HepG2 (cell line): ENCODE results near the gene MUC4. TPM values are rescaled to one million over a fixed set of nuclear protein-coding genes. Genes with fewer than 3 reads are reported as not detected.
A peak's percentile ranks its signal among the peaks of the same experiment; 100 is the strongest.

Experiments used
- ATAC-seq: fragments of 200-7000 bp; cut with Tn5 transposase; 3 replicates; pipeline ENCODE4 v1.9.1; 2020; ENCODE audit warnings: mild to moderate bottlenecking, moderate library complexity
- BruUV-seq: library from RNA; stranded (reverse); fragments of 400-500 nt; replicated peaks from 2 replicates; lab custom pipeline; 2021; lab: Mats Ljungman, UMichigan
- CTCF ChIA-PET: fragments of 300-600 bp; formaldehyde crosslinking; extraction: SDS; loops from one replicate; lab custom pipeline; 2021; ENCODE audit warnings: low total read pairs, inconsistent platforms, low intra/inter-chr PET ratio; lab: Yijun Ruan, JAX
- POLR2A ChIA-PET: fragments of 350-600 bp; sonication (Branson Sonifier 250); formaldehyde crosslinking; loops from one replicate; lab custom pipeline; 2020; ENCODE audit warnings: antibody characterized with exemption, inconsistent platforms; lab: Yijun Ruan, JAX
- DNase-seq: peaks from one replicate; pipeline ENCODE4 v3.0.0-alpha.2; 2015; ENCODE audit warnings: low spot score
- FAIRE-seq: peaks from 3 replicates; lab custom pipeline; 2011; peaks lifted over from hg19 to GRCh38; lab: Jason Lieb, UNC
- H2AFZ ChIP-seq: one replicate; pipeline ENCODE4 v1.6.1; 2011; ENCODE audit warnings: low read length, inconsistent platforms
- H3K27ac ChIP-seq: fragments of 300-600 bp; 3 replicates; pipeline ENCODE4 v1.8.0; 2011; ENCODE audit warnings: mixed run types, mild to moderate bottlenecking, mixed read lengths, low read length, inconsistent platforms; ENCODE audit not compliant: insufficient read depth; ENCODE audit errors: extremely low read length
- H3K27me3 ChIP-seq, 2 experiments: fragments of 200-600 bp in 1 of 2; 2 replicates in 1 of 2; 3 replicates in 1 of 2; pipeline versions ENCODE4 v1.6.0 to v1.8.0; 2011; ENCODE audit warnings: low read length in 2 of 2, mild to moderate bottlenecking in 2 of 2, moderate library complexity in 2 of 2, inconsistent platforms in 1 of 2; ENCODE audit not compliant: insufficient read depth in 2 of 2, control insufficient read depth in 1 of 2
- H3K36me3 ChIP-seq, 2 experiments: fragments of 200-600 bp in 1 of 2; replicated peaks in 1 of 2; 2 replicates in 1 of 2; 3 replicates in 1 of 2; pipeline versions ENCODE4 v1.5.1 to v1.8.0; 2011; ENCODE audit warnings: low read length in 2 of 2, inconsistent platforms in 1 of 2; ENCODE audit not compliant: insufficient read depth in 2 of 2, control insufficient read depth in 1 of 2
- H3K4me1 ChIP-seq: 2 replicates; pipeline ENCODE4 v1.5.1; 2012; ENCODE audit warnings: low read length, inconsistent platforms; ENCODE audit not compliant: insufficient read depth
- H3K4me2 ChIP-seq: 2 replicates; pipeline ENCODE4 v1.6.0; 2011; ENCODE audit warnings: low read depth, low read length, inconsistent platforms
- H3K4me3 ChIP-seq, 3 experiments: fragments of 200-600 bp in 1 of 3; sonication (generic), shearing (Covaris generic) in 1 of 3; replicated peaks in 1 of 3; 2 replicates each; pipeline ENCODE4 v1.5.1; 2011 to 2016; ENCODE audit warnings: low read length in 3 of 3, inconsistent platforms in 2 of 3, low read depth in 2 of 3, mild to moderate bottlenecking in 2 of 3, control low read depth in 1 of 3, mixed read lengths in 1 of 3; ENCODE audit not compliant: insufficient read depth in 1 of 3
- H3K79me2 ChIP-seq: one replicate; pipeline ENCODE4 v1.6.1; 2011; ENCODE audit warnings: low read length, inconsistent platforms; ENCODE audit not compliant: insufficient read depth
- H3K9ac ChIP-seq: 2 replicates; pipeline ENCODE4 v1.6.0; 2011; ENCODE audit warnings: mild to moderate bottlenecking, low read depth, low read length, inconsistent platforms; ENCODE audit not compliant: insufficient read depth
- H3K9me3 ChIP-seq: 2 replicates; pipeline ENCODE4 v1.5.1; 2012; ENCODE audit warnings: mild to moderate bottlenecking, low read length
- H4K20me1 ChIP-seq: 2 replicates; pipeline ENCODE4 v1.6.0; 2011; ENCODE audit warnings: inconsistent platforms, mild to moderate bottlenecking, low read length, moderate library complexity; ENCODE audit not compliant: insufficient read depth
- ARID3A ChIP-seq: IDR thresholded peaks from 2 replicates; pipeline ENCODE4 v1.6.1; 2012; ENCODE audit warnings: low read depth, low read length, improper control_type of control experiment
- CC2D1A ChIP-seq: sonication (generic); formaldehyde crosslinking; IDR thresholded peaks from 2 replicates; pipeline ENCODE4 v1.8.1; 2023; ENCODE audit warnings: mild to moderate bottlenecking, missing genetic modification reagents
- CEBPG ChIP-seq: IDR thresholded peaks from 2 replicates; pipeline ENCODE4 v1.6.1; 2016
- FOSL2 ChIP-seq: sonication (generic); formaldehyde crosslinking; IDR thresholded peaks from 2 replicates; pipeline ENCODE4 v1.4.0; 2020; ENCODE audit warnings: missing genetic modification reagents
- HDAC2 ChIP-seq: sonication (generic); formaldehyde crosslinking; IDR thresholded peaks from 2 replicates; pipeline ENCODE4 v1.4.0; 2020; ENCODE audit warnings: missing genetic modification reagents
- HNRNPK ChIP-seq: fragments of 200-400 bp; formaldehyde crosslinking; IDR thresholded peaks from 2 replicates; pipeline ENCODE4 v1.6.1; 2018; ENCODE audit warnings: low read length, low read depth, moderate library complexity, mild to moderate bottlenecking; ENCODE audit not compliant: poor library complexity, severe bottlenecking
- KDM3A ChIP-seq: IDR thresholded peaks from 2 replicates; pipeline ENCODE4 v1.6.1; 2018; ENCODE audit warnings: low read depth, missing compliant biosample characterization
- MYC ChIP-seq: sonication (generic); formaldehyde crosslinking; IDR thresholded peaks from 2 replicates; pipeline ENCODE4 v1.9.0; 2021; ENCODE audit warnings: missing genetic modification reagents, borderline replicate concordance
- PBX3 ChIP-seq: sonication (generic); formaldehyde crosslinking; IDR thresholded peaks from 2 replicates; pipeline ENCODE4 v1.8.1; 2023; ENCODE audit warnings: missing genetic modification reagents, inconsistent platforms, borderline replicate concordance
- RAD21 ChIP-seq: fragments of 450-650 bp; formaldehyde crosslinking; IDR thresholded peaks from 2 replicates; pipeline ENCODE4 v1.5.0; 2020; ENCODE audit warnings: mild to moderate bottlenecking
- SAP130 ChIP-seq: IDR thresholded peaks from 2 replicates; pipeline ENCODE4 v1.6.1; 2016; ENCODE audit warnings: low read depth
- SMAD3 ChIP-seq: sonication (generic); formaldehyde crosslinking; IDR thresholded peaks from 2 replicates; pipeline ENCODE4 v1.4.0; 2020; ENCODE audit warnings: missing genetic modification reagents
- SMC3 ChIP-seq: IDR thresholded peaks from 2 replicates; pipeline ENCODE4 v1.6.1; 2011; ENCODE audit warnings: low read length, improper control_type of control experiment
- STAG1 ChIP-seq: sonication (generic); formaldehyde crosslinking; IDR thresholded peaks from 2 replicates; pipeline ENCODE4 v1.4.0; 2020; ENCODE audit warnings: missing genetic modification reagents
- STAT5B ChIP-seq: sonication (generic); formaldehyde crosslinking; IDR thresholded peaks from 2 replicates; pipeline ENCODE4 v1.4.0; 2020; ENCODE audit warnings: missing genetic modification reagents
- TARDBP ChIP-seq: sonication (generic); formaldehyde crosslinking; IDR thresholded peaks from 2 replicates; pipeline ENCODE4 v1.8.0; 2022; ENCODE audit warnings: mild to moderate bottlenecking, missing genetic modification reagents
- XRCC5 ChIP-seq: fragments of 200-400 bp; formaldehyde crosslinking; optimal IDR thresholded peaks from 2 replicates; pipeline ENCODE3; 2017; ENCODE audit warnings: mild to moderate bottlenecking, low read length
- ZBTB7A ChIP-seq: sonication (generic); formaldehyde crosslinking; IDR thresholded peaks from 2 replicates; pipeline ENCODE4 v1.8.0; 2022; ENCODE audit warnings: mild to moderate bottlenecking, missing genetic modification reagents
- ZFP36 ChIP-seq: fragments of 150-350 bp; IDR thresholded peaks from 2 replicates; pipeline ENCODE4 v1.6.1; 2018; ENCODE audit warnings: borderline replicate concordance, low read length, low read depth; ENCODE audit not compliant: partially characterized antibody
- ZNF24 ChIP-seq: fragments of 450-650 bp; IDR thresholded peaks from 2 replicates; pipeline ENCODE4 v1.6.1; 2017; ENCODE audit warnings: antibody characterized with exemption, mild to moderate bottlenecking
- ZNF619 ChIP-seq: sonication (generic); formaldehyde crosslinking; IDR thresholded peaks from 2 replicates; pipeline ENCODE4 v1.4.0; 2020; ENCODE audit warnings: mild to moderate bottlenecking, missing genetic modification reagents
- ZNF891 ChIP-seq: sonication (generic); formaldehyde crosslinking; IDR thresholded peaks from 2 replicates; pipeline ENCODE4 v1.5.0; 2020; ENCODE audit warnings: mild to moderate bottlenecking, missing genetic modification reagents
- whole genome bisulfite sequencing: methylation state at CpG from one replicate; pipeline ENCODE4 v1.1.6; 2017; ENCODE audit warnings: low lambda C conversion rate; 5-methylcytosine and 5-hydroxymethylcytosine counted together
- in situ Hi-C: cut with HindIII; loops from 2 replicates; pipeline ENCODE4 v1.10.0; 2017; ENCODE audit warnings: low pct_unique_long_range_greater_than_20kb; ENCODE audit not compliant: extremely low pct_ligation_motif_present
- intact Hi-C: fragments of 100-400 bp; cut with micrococcal nuclease; formaldehyde crosslinking; loops from one replicate; pipeline ENCODE4 v1.10.0; 2022; ENCODE audit not compliant: unreplicated experiment
- polyA plus RNA-seq, 8 experiments: library from polyadenylated mRNA; depleted of rRNA in 3 of 8; stranded (reverse) in 7 of 8; unstranded in 1 of 8; fragments of >200 nt; fragmentation: Illumina TruSeq in 4 of 8; extraction: Trizol in 4 of 8; gene quantifications; 2 replicates each; pipeline versions ENCODE4 v1.2.1 to v1.2.3, GENCODE V29; 2011 to 2016; ENCODE audit warnings: low read depth in 4 of 8, missing spikeins in 1 of 8, mixed read lengths in 1 of 8; ENCODE audit not compliant: insufficient read depth in 1 of 8
- total RNA-seq, 5 experiments: library from RNA; depleted of rRNA; stranded (reverse); fragments of >200 nt; fragmentation: Illumina TruSeq; extraction: Trizol; gene quantifications; 2 replicates each; pipeline ENCODE4 v1.2.3, GENCODE V29; 2016; ENCODE audit warnings: low read depth in 1 of 5

MUC4 gene
- total and polyA plus RNA-seq, 2 of the 13 experiments (the other 11 are each of a cell fraction or from before 2014, with no cell fraction given) = not detected

DNA sequence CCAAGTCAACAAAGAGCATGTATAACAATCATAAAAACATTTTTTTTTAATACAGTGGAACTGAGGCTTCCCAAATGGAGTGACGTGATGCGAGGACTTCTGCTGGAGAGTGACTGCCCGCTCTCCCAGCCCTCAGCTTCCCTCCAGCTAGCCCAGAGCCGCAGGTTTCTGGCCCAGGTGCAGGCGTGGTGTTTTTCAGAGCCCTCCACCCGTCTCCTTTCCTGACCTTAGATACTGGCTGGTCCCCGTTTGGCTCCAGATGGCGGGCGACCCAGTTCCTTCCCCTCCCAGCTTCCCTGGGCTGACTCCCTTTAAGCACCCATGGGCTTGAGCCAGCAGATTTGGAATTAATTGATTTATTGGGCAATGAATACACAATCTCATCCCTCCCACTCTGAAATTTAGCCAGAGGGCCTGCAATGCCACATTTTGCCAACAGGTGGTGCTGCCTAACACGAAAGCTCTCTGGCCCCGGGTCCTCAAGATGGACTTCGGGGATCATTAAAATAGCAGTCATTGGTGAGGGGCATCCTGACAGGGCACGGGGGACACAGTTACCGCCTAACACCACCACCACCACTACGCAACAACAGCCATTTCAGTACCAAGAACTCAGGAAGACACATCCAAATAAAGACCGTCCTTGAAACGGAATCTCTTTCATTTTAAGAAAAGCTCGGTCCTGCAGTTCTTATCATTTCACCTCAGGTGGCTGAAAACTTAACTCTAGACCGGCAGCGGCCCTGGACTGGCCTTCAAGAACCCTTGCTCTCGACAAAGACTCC lies 47.5 kb upstream of the MUC4 start:
- Histone ChIP-seq H3K4me3 (no peak overlapping the region), H3K79me2 (no peaks in the 10 kb centered on the region), H3K27me3 (peaks cover 2 to 32% of the 10 kb centered on the region in 2 experiments), H3K27ac (no peak overlapping the region), H3K36me3 (no peaks in the 10 kb centered on the region), H3K9me3 (no peaks in the 10 kb centered on the region), H4K20me1 (no peaks in the 10 kb centered on the region), H2AFZ (no peak overlapping the region), H3K4me2 (no peak overlapping the region), H3K4me1 (peaks cover 10% of the 10 kb centered on the region; the same call in 1 of the 2 replicates), H3K9ac (no peak overlapping the region)
- in situ Hi-C loops = loop anchor here (5.0 to 10.0 kb wide), 2 partner anchors 33 to 56 kb away; no protein-coding TSS in a partner anchor
- FAIRE-seq (peak; percentile 80), ATAC-seq (peak; percentile 33), DNase-seq (peak; percentile 43)
- no TSS peak for BruUV-seq
- CTCF ChIA-PET = interaction anchor here (2.6 to 6.6 kb wide), 2 partner anchors 36 to 56 kb away, joined by 17 to 81 read pairs; no protein-coding TSS in a partner anchor
- intact Hi-C loops = loop anchor here (1.0 kb wide), 1 partner anchor 56 kb away; no protein-coding TSS in a partner anchor
- WGBS = 23% methylated on average over 14 of the region's 21 CpGs
- POLR2A ChIA-PET = interaction anchor here (1.3 kb wide), 1 partner anchor 33 kb away, joined by 4 read pairs; no protein-coding TSS in a partner anchor
- TF ChIP-seq RAD21 (CRISPR knock-in tag) (0 out of 2 replicates have a peak, but pooled peaks have one; percentile 21), HDAC2 (no peak), STAT5B (no peak), MYC (CRISPR knock-in tag) (no peak), ZFP36 (no peak), SMC3 (peak; percentile 81), KDM3A (CRISPR knock-in tag) (no peak), XRCC5 (peak; percentile 83), CEBPG (0 out of 2 replicates have a peak, but pooled peaks have one; percentile 18), ZNF891 (CRISPR knock-in tag) (no peak), CC2D1A (CRISPR knock-in tag) (no peak), SAP130 (no peak), ZNF619 (CRISPR knock-in tag) (no peak), FOSL2 (CRISPR knock-in tag) (0 out of 2 replicates have a peak, but pooled peaks have one; percentile 10), ZBTB7A (CRISPR knock-in tag) (no peak), ZNF24 (no peak), SMAD3 (CRISPR knock-in tag) (0 out of 2 replicates have a peak, but pooled peaks have one; percentile 48), PBX3 (CRISPR knock-in tag) (no peak), STAG1 (CRISPR knock-in tag) (peak; percentile 81), TARDBP (CRISPR knock-in tag) (no peak), HNRNPK (no peak), ARID3A (peak; percentile 77)
